Measurements from ENCODE around the gene FCRL5.

Gene FCRL5

DNA sequence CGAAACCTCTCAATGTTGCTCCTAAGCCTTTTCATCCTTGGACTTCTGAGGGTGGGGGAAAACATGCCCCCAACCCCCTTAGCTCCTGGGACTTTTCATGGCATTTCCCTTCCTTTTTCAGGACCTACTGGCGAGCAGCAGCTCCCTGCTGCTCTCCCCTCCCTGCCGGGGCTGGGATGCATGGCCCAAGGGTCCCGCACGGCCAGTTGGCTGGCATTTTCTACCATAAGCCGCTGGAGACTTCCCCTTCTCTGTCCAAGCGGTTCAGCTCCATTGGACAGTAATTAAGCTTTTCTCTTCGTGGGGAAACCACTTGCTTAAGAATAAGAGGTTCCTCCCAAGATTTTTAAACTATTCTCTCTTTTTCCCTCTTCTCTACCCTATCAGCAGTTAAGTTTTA, 52.8 kb downstream of the FCRL5 start:
- TF ChIP-seq, protein P1, sequence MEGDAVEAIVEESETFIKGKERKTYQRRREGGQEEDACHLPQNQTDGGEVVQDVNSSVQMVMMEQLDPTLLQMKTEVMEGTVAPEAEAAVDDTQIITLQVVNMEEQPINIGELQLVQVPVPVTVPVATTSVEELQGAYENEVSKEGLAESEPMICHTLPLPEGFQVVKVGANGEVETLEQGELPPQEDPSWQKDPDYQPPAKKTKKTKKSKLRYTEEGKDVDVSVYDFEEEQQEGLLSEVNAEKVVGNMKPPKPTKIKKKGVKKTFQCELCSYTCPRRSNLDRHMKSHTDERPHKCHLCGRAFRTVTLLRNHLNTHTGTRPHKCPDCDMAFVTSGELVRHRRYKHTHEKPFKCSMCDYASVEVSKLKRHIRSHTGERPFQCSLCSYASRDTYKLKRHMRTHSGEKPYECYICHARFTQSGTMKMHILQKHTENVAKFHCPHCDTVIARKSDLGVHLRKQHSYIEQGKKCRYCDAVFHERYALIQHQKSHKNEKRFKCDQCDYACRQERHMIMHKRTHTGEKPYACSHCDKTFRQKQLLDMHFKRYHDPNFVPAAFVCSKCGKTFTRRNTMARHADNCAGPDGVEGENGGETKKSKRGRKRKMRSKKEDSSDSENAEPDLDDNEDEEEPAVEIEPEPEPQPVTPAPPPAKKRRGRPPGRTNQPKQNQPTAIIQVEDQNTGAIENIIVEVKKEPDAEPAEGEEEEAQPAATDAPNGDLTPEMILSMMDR (IDR thresholded peaks at IDR 0.05; ENCODE audit: insufficient read depth, low read depth, low read length, missing control alignments): no peak

DNA sequence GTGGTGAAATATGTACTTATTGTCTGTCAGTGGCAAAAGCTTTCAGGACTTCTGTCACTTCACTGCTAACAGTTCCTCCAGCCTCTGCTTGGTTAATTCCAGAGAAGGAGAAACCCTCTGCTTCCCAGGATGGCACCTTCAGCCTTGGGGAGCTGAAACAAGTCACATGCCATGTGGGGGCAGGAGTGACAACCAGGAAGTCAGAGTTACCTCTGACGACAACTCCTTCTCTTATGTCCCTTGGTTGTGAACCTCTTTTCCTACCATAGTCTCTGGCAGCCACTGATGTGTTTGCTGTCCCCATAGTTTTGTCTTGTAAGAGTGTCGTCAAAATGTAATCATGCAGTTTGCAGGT, 53.6 kb downstream of the FCRL5 start:
- no peak for DNase-seq (ENCODE audit: low read depth)
- TF ChIP-seq, protein P1 (IDR thresholded peaks at IDR 0.05; ENCODE audit: insufficient read depth, low read depth, low read length, missing control alignments): no peak
- no peak overlapping the region for H3K4me3 ChIP-seq (ENCODE audit: low read length)

More for the DNA sequence above, 52.8 kb downstream of the FCRL5 start:
- H3K4me3 ChIP-seq (ENCODE audit: low read length): no peak overlapping the region
- DNase-seq (ENCODE audit: low read depth): no peak

DNA sequence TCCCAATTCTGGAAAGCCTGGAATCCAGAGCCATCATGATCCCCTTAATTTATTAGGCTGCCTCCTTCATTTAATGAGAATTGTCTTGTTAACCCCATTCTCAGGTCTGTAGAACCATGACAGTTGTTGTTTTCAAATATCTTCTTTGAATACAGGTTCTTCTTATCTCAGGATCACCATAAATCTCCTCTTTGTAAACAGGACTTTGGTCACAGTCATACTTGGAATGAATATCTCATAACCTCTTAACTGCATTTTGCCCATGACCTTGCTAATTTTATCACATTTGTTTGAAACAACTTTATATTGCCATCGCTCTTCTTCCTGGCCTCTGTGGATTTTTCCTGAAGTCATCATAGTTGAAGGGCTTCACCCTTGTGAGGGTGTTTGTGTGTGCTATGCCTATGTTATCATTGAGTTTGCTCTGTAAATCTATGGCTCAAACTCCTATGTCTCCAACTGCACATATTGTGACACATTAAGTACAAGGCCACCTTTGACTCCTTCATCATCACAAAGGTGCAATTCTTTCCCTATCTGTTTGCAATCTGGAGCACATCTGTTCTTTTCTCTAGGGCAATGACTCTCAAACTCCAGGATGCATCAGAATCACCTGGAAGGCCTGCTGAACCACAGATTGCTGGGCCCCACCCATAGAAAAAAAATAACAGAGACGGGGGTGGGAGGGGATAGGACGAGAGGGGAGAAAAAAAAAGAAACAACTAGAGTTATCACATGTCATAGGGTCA, 54.2 kb downstream of the FCRL5 start:
- no peak overlapping the region for H3K4me3 ChIP-seq (ENCODE audit: low read length)
- no peak for DNase-seq (ENCODE audit: low read depth)
- TF ChIP-seq, protein P1 (IDR thresholded peaks at IDR 0.05; ENCODE audit: insufficient read depth, low read depth, low read length, missing control alignments): no peak

DNA sequence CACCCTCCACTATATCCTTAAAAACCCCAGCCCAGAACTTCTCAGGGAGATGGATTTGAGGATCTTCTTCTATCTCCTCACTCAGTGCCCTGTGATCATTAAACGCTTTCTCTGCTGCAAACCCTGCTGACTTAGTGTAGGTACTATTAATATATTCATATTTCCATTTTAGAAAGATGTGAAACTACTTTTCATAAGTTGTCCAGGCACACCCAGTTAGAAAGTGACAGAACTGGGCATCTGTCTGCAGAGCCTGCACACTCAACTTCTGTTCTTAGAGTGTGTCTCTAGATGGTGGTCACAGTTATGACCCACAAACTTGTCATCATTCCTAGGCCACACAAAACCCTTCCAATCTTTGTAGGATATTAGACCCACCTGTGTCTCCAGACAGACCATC, 55.0 kb downstream of the FCRL5 start:
- TF ChIP-seq, protein P1 (IDR thresholded peaks at IDR 0.05; ENCODE audit: insufficient read depth, low read depth, low read length, missing control alignments): no peak
- DNase-seq (ENCODE audit: low read depth): no peak
- no peak overlapping the region for H3K4me3 ChIP-seq (ENCODE audit: low read length)

DNA sequence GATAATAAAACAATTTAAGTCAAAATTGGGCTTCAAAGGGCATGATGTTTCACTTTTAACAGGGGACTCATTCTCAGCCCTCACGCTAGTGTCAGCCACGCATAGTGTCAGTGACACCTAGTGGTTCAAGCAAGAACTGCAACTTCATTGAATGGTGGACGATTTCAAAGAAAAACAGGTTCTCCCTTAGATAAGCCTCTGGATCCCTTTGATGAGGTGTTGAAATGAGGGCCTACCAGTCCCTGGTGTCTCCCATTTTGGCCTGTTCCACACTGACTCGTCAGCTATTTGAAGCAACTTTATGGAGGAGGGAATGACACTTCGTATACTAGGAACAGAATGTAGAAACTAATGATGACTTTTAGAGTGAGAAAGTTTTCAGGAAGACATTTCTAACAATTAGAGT, 56.2 kb downstream of the FCRL5 start:
- DNase-seq (ENCODE audit: low read depth): peak; percentile 50

DNA sequence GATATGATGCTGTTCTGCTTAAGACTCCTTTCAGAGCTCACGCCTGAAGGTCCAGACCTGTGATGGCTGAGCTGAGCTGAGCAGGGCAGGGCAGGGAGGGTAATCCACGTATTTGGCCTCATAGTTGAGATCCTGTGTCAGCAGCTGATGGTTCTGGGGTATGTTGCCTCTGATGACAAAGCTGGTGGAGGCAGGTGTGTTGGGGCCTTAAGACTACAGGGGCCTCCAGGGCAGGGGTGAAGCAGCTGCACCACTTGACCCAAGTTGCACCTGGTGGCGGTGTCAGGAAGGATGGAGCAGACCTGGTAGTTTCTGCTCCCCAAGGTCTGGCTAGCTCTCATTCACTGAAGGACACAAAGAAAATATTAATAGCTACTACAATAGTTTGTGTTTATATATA, 57.0 kb downstream of the FCRL5 start:
- H3K4me3 ChIP-seq (ENCODE audit: low read length): no peak overlapping the region
- no peak for DNase-seq (ENCODE audit: low read depth)
- TF ChIP-seq, protein P1 (IDR thresholded peaks at IDR 0.05; ENCODE audit: insufficient read depth, low read depth, low read length, missing control alignments): no peak

More for the DNA sequence above, 56.2 kb downstream of the FCRL5 start:
- TF ChIP-seq, protein P1 (IDR thresholded peaks at IDR 0.05; ENCODE audit: insufficient read depth, low read depth, low read length, missing control alignments): peak; percentile 92
- H3K4me3 ChIP-seq (ENCODE audit: low read length): no peak overlapping the region

DNA sequence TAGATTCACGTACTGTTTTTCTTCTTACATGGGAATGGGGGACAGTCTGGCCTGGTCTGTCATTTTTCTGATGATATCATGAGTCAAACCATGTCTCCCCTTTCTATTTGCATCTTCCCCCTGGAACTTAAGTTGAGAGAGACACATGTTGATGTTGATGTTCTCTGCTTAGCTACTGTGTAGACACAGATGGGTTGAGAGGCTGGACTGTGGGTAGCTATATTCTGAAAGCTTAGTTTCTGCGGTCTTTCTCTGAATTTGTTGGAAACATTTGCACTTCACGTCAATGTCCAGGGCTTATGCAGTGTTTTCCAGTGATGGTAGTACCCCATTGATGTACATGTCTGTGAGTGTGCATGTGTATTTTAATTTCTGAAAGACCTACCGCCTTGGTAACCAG, 58.2 kb downstream of the FCRL5 start:
- no peak for DNase-seq (ENCODE audit: low read depth)
- no peak overlapping the region for H3K4me3 ChIP-seq (ENCODE audit: low read length)
- TF ChIP-seq, protein P1 (IDR thresholded peaks at IDR 0.05; ENCODE audit: insufficient read depth, low read depth, low read length, missing control alignments): no peak

Data from epithelial cell of esophagus (primary cell).